Prostate gland (tissue), 2 donors: ENCODE results near the gene PROCR. TPM values are rescaled to one million over a fixed set of nuclear protein-coding genes. Genes with fewer than 3 reads are reported as not detected.
"Not testable (repeated sequence)": the region's sequence is repeated elsewhere in the genome, so short reads cannot be mapped to it uniquely, and the experiment has no call there.

Source experiments
- DNase-seq: peaks from one replicate; pipeline ENCODE4 v3.0.0-alpha.2; 2019; ENCODE audit warnings: low spot score
- H3K27ac ChIP-seq, 2 donors: fragments of 200-600 bp; sonication (generic); 2 replicates each; pipeline ENCODE4 v1.5.1; 2017 to 2019
- H3K27me3 ChIP-seq: fragments of 200-600 bp; sonication (generic); replicated peaks from 2 replicates; pipeline ENCODE4 v1.5.1; 2019; ENCODE audit not compliant: insufficient read depth
- H3K36me3 ChIP-seq, 2 donors: fragments of 200-600 bp; sonication (generic); 1 replicate in 1 of 2; 2 replicates in 1 of 2; pipeline versions ENCODE4 v1.5.1 to v1.8.1; 2017 to 2019
- H3K4me1 ChIP-seq: fragments of 200-600 bp; sonication (generic); replicated peaks from 2 replicates; pipeline ENCODE4 v1.5.1; 2019
- H3K4me3 ChIP-seq, 2 donors: fragments of 200-600 bp; sonication (generic); 2 replicates each; pipeline ENCODE4 v1.5.1; 2017 to 2019
- H3K9me3 ChIP-seq: fragments of 200-600 bp; sonication (generic); 2 replicates; pipeline ENCODE4 v1.5.1; 2017
- POLR2A ChIP-seq: fragments of 450-650 bp; IDR thresholded peaks from one replicate; pipeline ENCODE4 v1.6.1; 2016; ENCODE audit warnings: antibody characterized with exemption, mild to moderate bottlenecking
- POLR2AphosphoS5 ChIP-seq: sonication (generic); formaldehyde crosslinking; IDR thresholded peaks from one replicate; pipeline ENCODE4 v1.6.1; 2017; ENCODE audit warnings: antibody characterized with exemption
- WGBS: methylation state at CpG from one replicate; pipeline ENCODE4 v1.1.5; 2018; 5-methylcytosine and 5-hydroxymethylcytosine counted together
- intact Hi-C: fragments of 100-400 bp; cut with DNase I; formaldehyde crosslinking; loops from one replicate; pipeline ENCODE4 v1.14.2; 2022
- total RNA-seq, 2 donors: library from RNA; depleted of rRNA; stranded (reverse); fragments of >200 nt; gene quantifications; one replicate each; pipeline ENCODE4 v1.1.0, GENCODE V29; 2016
- TF ChIP-seq, protein P1 (sequence below), 4 experiments: fragments of 200-600 bp in 2 of 4; fragments of 450-650 bp in 2 of 4; sonication (generic) in 2 of 4; IDR thresholded peaks; 1 replicate in 3 of 4; 2 replicates in 1 of 4; pipeline ENCODE4 v1.5.1; 2016 to 2019; ENCODE audit warnings: antibody characterized with exemption in 4 of 4, mild to moderate bottlenecking in 2 of 4, moderate library complexity in 2 of 4

The PROCR gene
- total RNA-seq, 2 donors from 2014 or later = 11.2 to 17.6 TPM

DNA sequence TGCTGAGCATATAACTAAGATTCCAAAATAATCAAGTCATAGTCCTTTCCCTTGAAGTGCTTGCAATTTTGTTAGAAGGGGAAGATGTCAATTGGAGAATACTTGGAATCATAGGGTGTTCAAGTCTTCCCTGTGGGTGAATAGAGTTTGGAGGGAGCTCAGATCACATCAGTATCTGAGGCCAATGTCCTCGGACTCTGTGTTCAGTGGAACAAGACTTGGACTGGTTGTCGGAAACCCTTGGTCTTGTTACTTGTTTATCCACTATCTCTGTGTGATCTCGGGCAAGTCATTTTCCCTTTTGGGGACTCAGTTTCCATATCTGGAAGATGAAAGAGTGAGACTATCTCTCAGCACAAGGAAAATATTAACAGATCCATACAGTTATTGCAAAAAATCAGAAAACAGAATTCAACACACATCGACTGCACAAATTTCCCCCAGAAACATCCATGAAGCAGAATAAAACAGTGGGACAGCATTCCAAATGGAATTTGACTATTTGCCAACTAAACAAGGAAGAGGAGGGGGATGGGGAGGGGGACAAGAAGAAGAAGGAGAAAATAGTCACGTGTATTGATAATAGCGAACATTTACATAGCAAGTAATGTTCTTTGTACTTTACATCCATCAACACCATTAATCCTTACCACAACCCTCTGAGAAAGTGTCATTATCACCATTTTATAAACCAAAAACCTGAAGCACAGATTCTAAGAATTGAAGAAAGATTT lies 20.9 kb upstream of the PROCR start:
- Histone ChIP-seq H3K9me3 (no peaks in the 10 kb centered on the region), H3K27ac (no peak overlapping the region), H3K4me1 (peaks cover 5% of the 10 kb centered on the region), H3K27me3 (no peaks in the 10 kb centered on the region), H3K4me3 (no peak overlapping the region), H3K36me3 (no peaks in the 10 kb centered on the region)
- TF ChIP-seq, protein P1, sequence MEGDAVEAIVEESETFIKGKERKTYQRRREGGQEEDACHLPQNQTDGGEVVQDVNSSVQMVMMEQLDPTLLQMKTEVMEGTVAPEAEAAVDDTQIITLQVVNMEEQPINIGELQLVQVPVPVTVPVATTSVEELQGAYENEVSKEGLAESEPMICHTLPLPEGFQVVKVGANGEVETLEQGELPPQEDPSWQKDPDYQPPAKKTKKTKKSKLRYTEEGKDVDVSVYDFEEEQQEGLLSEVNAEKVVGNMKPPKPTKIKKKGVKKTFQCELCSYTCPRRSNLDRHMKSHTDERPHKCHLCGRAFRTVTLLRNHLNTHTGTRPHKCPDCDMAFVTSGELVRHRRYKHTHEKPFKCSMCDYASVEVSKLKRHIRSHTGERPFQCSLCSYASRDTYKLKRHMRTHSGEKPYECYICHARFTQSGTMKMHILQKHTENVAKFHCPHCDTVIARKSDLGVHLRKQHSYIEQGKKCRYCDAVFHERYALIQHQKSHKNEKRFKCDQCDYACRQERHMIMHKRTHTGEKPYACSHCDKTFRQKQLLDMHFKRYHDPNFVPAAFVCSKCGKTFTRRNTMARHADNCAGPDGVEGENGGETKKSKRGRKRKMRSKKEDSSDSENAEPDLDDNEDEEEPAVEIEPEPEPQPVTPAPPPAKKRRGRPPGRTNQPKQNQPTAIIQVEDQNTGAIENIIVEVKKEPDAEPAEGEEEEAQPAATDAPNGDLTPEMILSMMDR (IDR thresholded peaks at IDR 0.05) = no peak
- TF ChIP-seq POLR2AphosphoS5 (no peak), POLR2A (no peak)
- no peak for DNase-seq
- intact Hi-C loops = no loop called here
- 82% methylated on average over 6 of the region's 6 CpGs for WGBS

DNA sequence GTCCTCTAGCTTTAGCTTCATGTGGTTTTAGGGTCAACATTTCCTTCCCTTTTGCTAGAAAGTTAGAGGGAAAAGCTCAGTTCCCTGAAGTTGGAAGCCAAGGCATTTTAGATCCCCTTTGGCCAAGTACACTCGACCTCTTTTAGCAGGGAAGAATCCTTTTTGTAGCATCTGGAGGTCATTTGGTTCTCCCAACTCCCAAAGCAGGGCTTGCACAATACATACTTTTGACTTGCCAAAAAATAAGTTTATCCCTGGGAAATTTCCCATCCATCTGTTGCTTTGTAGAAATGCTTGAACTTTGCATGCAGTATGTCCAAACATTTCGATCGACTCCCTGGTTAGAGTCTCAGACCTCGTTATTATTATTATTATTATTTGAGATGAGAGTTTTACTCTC lies 20.1 kb upstream of the PROCR start:
- Histone ChIP-seq H3K9me3 (no peaks in the 10 kb centered on the region), H3K4me3 (no peak overlapping the region), H3K27me3 (no peaks in the 10 kb centered on the region), H3K4me1 (no peaks in the 10 kb centered on the region), H3K36me3 (no peaks in the 10 kb centered on the region), H3K27ac (no peak overlapping the region)
- WGBS = 68% methylated on average over 4 of the region's 4 CpGs
- no peak for DNase-seq
- TF ChIP-seq POLR2A (no peak), POLR2AphosphoS5 (no peak)
- TF ChIP-seq, protein P1 (IDR thresholded peaks at IDR 0.05) = no peak
- intact Hi-C loops = no loop called here

DNA sequence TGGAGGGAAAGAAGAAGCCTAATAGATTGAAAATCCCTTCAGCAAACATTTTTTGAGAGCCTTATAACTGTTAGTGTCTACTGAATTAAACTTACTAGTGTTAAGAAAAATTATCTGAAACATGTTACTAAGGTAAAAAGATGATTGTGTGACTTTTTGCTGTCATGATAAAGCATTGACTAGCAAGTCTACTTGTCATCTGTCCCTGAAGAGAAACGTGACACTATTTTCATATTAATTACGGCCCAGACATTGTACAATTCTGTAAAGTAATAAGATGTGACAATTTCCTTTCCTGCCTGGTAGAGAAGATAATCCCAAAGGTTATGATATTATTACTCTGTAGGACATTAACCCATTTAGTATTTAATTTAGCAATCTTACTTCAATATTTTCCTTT lies 15.9 kb upstream of the PROCR start:
- Histone ChIP-seq H3K27ac (no peak overlapping the region), H3K4me3 (no peak overlapping the region), H3K27me3 (no peaks in the 10 kb centered on the region), H3K4me1 (no peaks in the 10 kb centered on the region), H3K9me3 (no peaks in the 10 kb centered on the region), H3K36me3 (no peaks in the 10 kb centered on the region)
- 81% methylated on average over 2 of the region's 2 CpGs for WGBS
- TF ChIP-seq POLR2AphosphoS5 (no peak), POLR2A (no peak)
- no peak for DNase-seq
- intact Hi-C loops = no loop called here

DNA sequence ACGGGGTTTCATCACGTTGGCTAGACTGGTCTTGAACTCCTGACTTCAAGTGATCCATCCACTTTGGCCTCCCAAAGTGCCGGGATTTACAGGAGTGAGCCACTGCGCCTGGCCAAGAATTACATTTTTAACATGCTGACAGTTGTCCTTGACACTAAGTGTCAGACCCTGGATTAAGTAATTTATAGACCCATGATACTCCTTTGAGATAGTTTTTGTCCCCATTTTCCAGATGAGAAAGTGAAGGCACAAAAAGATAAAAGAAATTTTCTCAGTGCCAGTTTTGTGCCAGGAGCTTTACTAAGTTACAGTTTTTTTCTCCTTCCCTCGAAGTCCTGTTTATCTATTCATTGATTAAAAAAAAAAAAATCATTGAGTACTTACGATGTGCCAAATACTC lies 14.9 kb upstream of the PROCR start:
- 86% methylated on average over 6 of the region's 6 CpGs for WGBS
- no peak for DNase-seq
- Histone ChIP-seq H3K36me3 (no peaks in the 10 kb centered on the region), H3K4me3 (no peak overlapping the region), H3K27me3 (no peaks in the 10 kb centered on the region), H3K4me1 (no peaks in the 10 kb centered on the region), H3K27ac (no peak overlapping the region), H3K9me3 (no peaks in the 10 kb centered on the region)
- intact Hi-C loops = no loop called here
- TF ChIP-seq, protein P1 (IDR thresholded peaks at IDR 0.05) = no peak
- TF ChIP-seq POLR2A (no peak), POLR2AphosphoS5 (no peak)

DNA sequence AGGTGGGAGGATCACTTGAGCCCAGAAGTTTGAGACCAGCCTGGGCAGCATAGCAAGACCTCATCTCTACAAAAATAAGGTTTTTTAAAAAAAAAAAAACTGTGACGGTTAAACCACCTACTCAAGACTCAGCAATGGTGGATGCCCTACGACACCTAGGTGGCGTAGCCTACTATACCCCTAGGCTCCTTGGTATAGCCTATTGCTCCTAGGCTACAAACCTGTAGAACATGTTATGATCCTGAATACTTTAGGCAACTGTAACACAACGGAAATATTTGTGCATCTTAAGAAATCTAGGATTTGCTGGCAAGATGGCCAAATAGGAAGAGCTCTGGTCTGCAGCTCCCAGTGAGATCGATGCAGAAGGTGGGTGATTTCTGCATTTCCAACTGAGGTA lies 11.5 kb upstream of the PROCR start:
- H3K4me3 ChIP-seq, DNase-seq, H3K4me1 ChIP-seq, intact Hi-C loops, H3K27ac ChIP-seq, H3K36me3 ChIP-seq, H3K9me3 ChIP-seq, H3K27me3 ChIP-seq: not testable (repeated sequence)
- WGBS = 92% methylated on average over 5 of the region's 5 CpGs

DNA sequence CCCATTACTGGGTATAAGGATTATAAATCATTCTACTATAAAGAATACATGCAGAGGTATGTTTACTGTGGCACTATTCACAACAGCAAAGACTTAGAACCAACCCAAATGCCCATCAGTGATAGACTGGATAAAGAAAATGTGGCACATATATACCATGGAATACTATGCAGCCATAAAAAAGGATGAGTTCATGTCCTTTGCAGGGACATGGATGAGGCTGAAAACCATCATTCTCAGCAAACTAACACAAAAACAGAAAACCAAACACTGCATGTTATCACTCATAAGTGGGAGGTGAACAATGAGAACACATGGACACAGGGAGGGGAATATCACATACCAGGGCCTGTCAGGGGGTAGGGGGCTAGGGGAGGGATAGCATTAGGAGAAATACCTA lies 7.3 kb upstream of the PROCR start:
- H3K36me3 ChIP-seq, intact Hi-C loops, H3K27me3 ChIP-seq, H3K4me3 ChIP-seq, H3K27ac ChIP-seq, H3K9me3 ChIP-seq, H3K4me1 ChIP-seq, DNase-seq: not testable (repeated sequence)
